SK-N-SH (cell line): ENCODE results near the gene ADAMTS2.

Experiments
- EP300 ChIP-seq, 2 experiments: IDR thresholded peaks; 2 replicates each; pipeline versions ENCODE4 v1.4.0 to v1.6.1; 2012; ENCODE audit warnings: borderline replicate concordance in 1 of 2, low read depth in 1 of 2, low read length in 1 of 2
- EZH2phosphoT487 ChIP-seq: fragments of 200-600 bp; sonication (generic); IDR thresholded peaks from 2 replicates; pipeline ENCODE4 v1.6.1; 2017; ENCODE audit warnings: low read depth, mixed run types, mild to moderate bottlenecking, antibody characterized with exemption, moderate library complexity, borderline replicate concordance
- GATA2 ChIP-seq: sonication (generic); formaldehyde crosslinking; IDR thresholded peaks from 2 replicates; pipeline ENCODE4 v1.5.0; 2020; ENCODE audit warnings: mild to moderate bottlenecking, missing genetic modification reagents
- POLR2AphosphoS5 ChIP-seq: IDR thresholded peaks from 2 replicates; pipeline ENCODE4 v1.6.1; 2012; ENCODE audit warnings: low read depth, low read length
- SMC3 ChIP-seq: IDR thresholded peaks from 2 replicates; pipeline ENCODE4 v1.6.1; 2012; ENCODE audit warnings: low read depth, low read length, improper control_type of control experiment
- TF ChIP-seq, protein P1 (sequence below): IDR thresholded peaks from 2 replicates; pipeline ENCODE4 v1.6.1; 2012; ENCODE audit warnings: mild to moderate bottlenecking, low read depth, low read length, moderate library complexity
- TF ChIP-seq, protein P2 (sequence below): IDR thresholded peaks from 2 replicates; pipeline ENCODE4 v1.4.0; 2012; ENCODE audit warnings: low read depth
- TF ChIP-seq, protein P3 (sequence below): fragments of 150-350 bp; IDR thresholded peaks from 2 replicates; pipeline ENCODE4 v1.6.1; 2017; ENCODE audit warnings: antibody characterized with exemption, low read length, low read depth, borderline replicate concordance
- TF ChIP-seq, protein P4 (sequence below): fragments of 200-600 bp; sonication (generic); IDR thresholded peaks from 2 replicates; pipeline ENCODE4 v1.6.1; 2017; ENCODE audit warnings: antibody characterized with exemption, mild to moderate bottlenecking, moderate library complexity

DNA sequence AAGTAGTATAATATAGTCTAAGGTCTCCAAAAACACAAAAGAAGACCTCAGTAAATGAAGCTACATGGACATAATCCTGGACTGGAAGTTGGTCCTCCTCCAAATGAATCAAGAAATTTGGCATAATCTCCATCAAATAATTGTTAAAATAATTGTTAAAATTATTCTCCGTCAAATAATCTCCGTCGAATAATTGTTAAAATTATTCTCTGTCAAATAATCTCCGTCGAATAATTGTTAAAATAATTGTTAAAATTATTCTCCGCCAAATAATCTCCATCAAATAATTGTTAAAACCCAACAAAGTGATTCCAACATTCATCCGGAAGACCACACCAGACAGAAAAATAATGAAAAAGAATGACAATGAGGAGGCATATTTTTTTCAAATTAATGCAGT lies 130.6 kb downstream of the ADAMTS2 start:
- TF ChIP-seq EZH2phosphoT487 (no peak), GATA2 (CRISPR knock-in tag) (no peak), SMC3 (no peak), EP300 (IDR thresholded peaks at IDR 0.05; ENCODE audit: borderline replicate concordance in 1 of 2, low read depth in 1 of 2, low read length in 1 of 2) (no peak), POLR2AphosphoS5 (no peak)
- TF ChIP-seq, protein P1, sequence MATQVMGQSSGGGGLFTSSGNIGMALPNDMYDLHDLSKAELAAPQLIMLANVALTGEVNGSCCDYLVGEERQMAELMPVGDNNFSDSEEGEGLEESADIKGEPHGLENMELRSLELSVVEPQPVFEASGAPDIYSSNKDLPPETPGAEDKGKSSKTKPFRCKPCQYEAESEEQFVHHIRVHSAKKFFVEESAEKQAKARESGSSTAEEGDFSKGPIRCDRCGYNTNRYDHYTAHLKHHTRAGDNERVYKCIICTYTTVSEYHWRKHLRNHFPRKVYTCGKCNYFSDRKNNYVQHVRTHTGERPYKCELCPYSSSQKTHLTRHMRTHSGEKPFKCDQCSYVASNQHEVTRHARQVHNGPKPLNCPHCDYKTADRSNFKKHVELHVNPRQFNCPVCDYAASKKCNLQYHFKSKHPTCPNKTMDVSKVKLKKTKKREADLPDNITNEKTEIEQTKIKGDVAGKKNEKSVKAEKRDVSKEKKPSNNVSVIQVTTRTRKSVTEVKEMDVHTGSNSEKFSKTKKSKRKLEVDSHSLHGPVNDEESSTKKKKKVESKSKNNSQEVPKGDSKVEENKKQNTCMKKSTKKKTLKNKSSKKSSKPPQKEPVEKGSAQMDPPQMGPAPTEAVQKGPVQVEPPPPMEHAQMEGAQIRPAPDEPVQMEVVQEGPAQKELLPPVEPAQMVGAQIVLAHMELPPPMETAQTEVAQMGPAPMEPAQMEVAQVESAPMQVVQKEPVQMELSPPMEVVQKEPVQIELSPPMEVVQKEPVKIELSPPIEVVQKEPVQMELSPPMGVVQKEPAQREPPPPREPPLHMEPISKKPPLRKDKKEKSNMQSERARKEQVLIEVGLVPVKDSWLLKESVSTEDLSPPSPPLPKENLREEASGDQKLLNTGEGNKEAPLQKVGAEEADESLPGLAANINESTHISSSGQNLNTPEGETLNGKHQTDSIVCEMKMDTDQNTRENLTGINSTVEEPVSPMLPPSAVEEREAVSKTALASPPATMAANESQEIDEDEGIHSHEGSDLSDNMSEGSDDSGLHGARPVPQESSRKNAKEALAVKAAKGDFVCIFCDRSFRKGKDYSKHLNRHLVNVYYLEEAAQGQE: no peak
- TF ChIP-seq, protein P2, sequence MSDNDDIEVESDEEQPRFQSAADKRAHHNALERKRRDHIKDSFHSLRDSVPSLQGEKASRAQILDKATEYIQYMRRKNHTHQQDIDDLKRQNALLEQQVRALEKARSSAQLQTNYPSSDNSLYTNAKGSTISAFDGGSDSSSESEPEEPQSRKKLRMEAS: no peak
- TF ChIP-seq, protein P3, sequence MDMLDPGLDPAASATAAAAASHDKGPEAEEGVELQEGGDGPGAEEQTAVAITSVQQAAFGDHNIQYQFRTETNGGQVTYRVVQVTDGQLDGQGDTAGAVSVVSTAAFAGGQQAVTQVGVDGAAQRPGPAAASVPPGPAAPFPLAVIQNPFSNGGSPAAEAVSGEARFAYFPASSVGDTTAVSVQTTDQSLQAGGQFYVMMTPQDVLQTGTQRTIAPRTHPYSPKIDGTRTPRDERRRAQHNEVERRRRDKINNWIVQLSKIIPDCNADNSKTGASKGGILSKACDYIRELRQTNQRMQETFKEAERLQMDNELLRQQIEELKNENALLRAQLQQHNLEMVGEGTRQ: no peak
- TF ChIP-seq, protein P4, sequence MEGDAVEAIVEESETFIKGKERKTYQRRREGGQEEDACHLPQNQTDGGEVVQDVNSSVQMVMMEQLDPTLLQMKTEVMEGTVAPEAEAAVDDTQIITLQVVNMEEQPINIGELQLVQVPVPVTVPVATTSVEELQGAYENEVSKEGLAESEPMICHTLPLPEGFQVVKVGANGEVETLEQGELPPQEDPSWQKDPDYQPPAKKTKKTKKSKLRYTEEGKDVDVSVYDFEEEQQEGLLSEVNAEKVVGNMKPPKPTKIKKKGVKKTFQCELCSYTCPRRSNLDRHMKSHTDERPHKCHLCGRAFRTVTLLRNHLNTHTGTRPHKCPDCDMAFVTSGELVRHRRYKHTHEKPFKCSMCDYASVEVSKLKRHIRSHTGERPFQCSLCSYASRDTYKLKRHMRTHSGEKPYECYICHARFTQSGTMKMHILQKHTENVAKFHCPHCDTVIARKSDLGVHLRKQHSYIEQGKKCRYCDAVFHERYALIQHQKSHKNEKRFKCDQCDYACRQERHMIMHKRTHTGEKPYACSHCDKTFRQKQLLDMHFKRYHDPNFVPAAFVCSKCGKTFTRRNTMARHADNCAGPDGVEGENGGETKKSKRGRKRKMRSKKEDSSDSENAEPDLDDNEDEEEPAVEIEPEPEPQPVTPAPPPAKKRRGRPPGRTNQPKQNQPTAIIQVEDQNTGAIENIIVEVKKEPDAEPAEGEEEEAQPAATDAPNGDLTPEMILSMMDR: no peak
